GM19397 (cell line): ENCODE measurements around the gene POR.
"Not testable (repeated sequence)": the region's sequence is repeated elsewhere in the genome, so short reads cannot be mapped to it uniquely, and the experiment has no call there.

ENCODE experiments used
- ATAC-seq: cut with Tn5 transposase; IDR thresholded peaks from one replicate; pipeline ENCODE4 v1.9.1; 2021; ENCODE audit warnings: mild to moderate bottlenecking, moderate library complexity; ENCODE audit not compliant: unreplicated experiment

POR gene

GRCh38 chr7:75988568-75989499 is 73.9 kb downstream of the POR start:
- no peak for ATAC-seq

GRCh38 chr7:75989500-75990388 is 74.8 kb downstream of the POR start:
- no peak for ATAC-seq

GRCh38 chr7:75991531-75992082 is 76.7 kb downstream of the POR start:
- ATAC-seq = no peak

GRCh38 chr7:75992083-75992755 is 77.3 kb downstream of the POR start:
- ATAC-seq = no peak

- ATAC-seq = peak; percentile 5
Measured at GRCh38 chr7:75993689-75994387, 78.9 kb downstream of the POR start.

- ATAC-seq = peak; percentile 98
Measured at GRCh38 chr7:75994388-75995051, 79.6 kb downstream of the POR start, which contains the start of gene TMEM120A. TMEM120A (minus strand) TSS chr7:75994595; CDS start chr7:75994570, 25 bp downstream.

GRCh38 chr7:75995052-75995471 is 80.1 kb downstream of the POR start:
- no peak for ATAC-seq

GRCh38 chr7:75995996-75996395 is 81.0 kb downstream of the POR start:
- ATAC-seq = no peak

GRCh38 chr7:75996476-75996875 is 81.5 kb downstream of the POR start:
- ATAC-seq = no peak

- no peak for ATAC-seq
Measured at GRCh38 chr7:75998038-75998437, 83.1 kb downstream of the POR start.

GRCh38 chr7:76000566-76000965 is 85.6 kb downstream of the POR start:
- ATAC-seq = no peak

GRCh38 chr7:76002139-76002538 is 87.2 kb downstream of the POR start:
- ATAC-seq = no peak

- ATAC-seq = no peak
Measured at GRCh38 chr7:76002822-76003221, 87.9 kb downstream of the POR start.

GRCh38 chr7:76003351-76003750 is 88.4 kb downstream of the POR start:
- no peak for ATAC-seq

- ATAC-seq = not testable (repeated sequence)
Measured at GRCh38 chr7:76005004-76005403, 90.0 kb downstream of the POR start.

GRCh38 chr7:76008156-76008687 is 93.3 kb downstream of the POR start:
- no peak for ATAC-seq

- ATAC-seq = no peak
Measured at GRCh38 chr7:76009672-76010600, 95.0 kb downstream of the POR start.

GRCh38 chr7:76011442-76011861 is 96.5 kb downstream of the POR start:
- no peak for ATAC-seq
